ENCODE measurements around the gene FLT3.
"Not testable (repeated sequence)": the region's sequence is repeated elsewhere in the genome, so short reads cannot be mapped to it uniquely, and the experiment has no call there.

Gene FLT3

DNA sequence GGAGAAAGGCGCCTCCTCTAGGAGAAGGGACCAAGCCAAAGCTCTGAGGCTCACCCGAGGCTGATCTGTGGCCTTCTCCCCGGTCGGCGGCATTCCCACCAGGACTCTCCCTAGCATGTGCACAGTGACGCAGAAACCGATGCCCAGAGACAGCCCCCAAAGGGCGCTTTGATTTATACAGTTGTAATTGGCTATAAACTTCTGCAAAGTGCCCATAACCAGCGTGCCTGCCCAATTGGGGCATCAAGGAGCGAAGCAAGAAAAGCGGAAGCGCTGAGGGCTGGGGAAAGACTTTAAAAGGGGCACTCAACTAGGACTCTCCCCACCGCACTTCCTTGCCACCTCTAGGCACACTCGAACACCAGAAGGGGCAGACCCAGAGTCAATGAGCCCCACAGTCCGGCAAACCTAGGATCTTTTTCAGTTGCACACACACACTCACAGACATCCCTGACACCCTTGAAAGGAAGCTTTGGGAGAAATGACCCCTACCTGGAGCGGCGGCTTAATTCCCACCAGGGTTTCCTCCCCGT lies 133.1 kb downstream of the FLT3 start:
- Histone ChIP-seq H3K27me3 (replicated peaks in 2 of 5; ENCODE audit: control insufficient read depth in 4 of 5, insufficient read depth in 5 of 5, low read length in 4 of 5) (peaks cover 10 to 100% (median 68%) of the 10 kb centered on the region in 5 experiments), H3K36me3 (ENCODE audit: control insufficient read depth in 4 of 4, insufficient read depth in 4 of 4, low read length in 3 of 4) (no peaks in the 10 kb centered on the region), H3K27ac (ENCODE audit: insufficient read depth in 1 of 2, low read depth in 1 of 2, low read length in 2 of 2, poor library complexity in 1 of 2, severe bottlenecking in 2 of 2) (no peak overlapping the region), H3K4me3 (ENCODE audit: control insufficient read depth in 1 of 7, extremely low read depth in 1 of 7, insufficient read depth in 4 of 7, low read depth in 2 of 7, low read length in 6 of 7) (no peak overlapping the region), H3K4me1 (ENCODE audit: control extremely low read depth in 1 of 4, control insufficient read depth in 4 of 4, insufficient read depth in 4 of 4, low read length in 3 of 4) (peaks cover 0 to 37% (median 27%) of the 10 kb centered on the region in 4 experiments), H3K9me3 (ENCODE audit: control extremely low read depth in 1 of 5, control insufficient read depth in 4 of 5, insufficient read depth in 2 of 5, low read depth in 1 of 5, low read length in 4 of 5) (no peaks in the 10 kb centered on the region)
- ChIA-PET CTCF (interaction anchor here (0.9 to 2.2 kb wide), 6 partner anchors 8 to 1020 kb away, joined by 3 to 7 read pairs (median 5); no protein-coding TSS in a partner anchor), POLR2A (interaction anchor here (1.2 kb wide), 1 partner anchor 8 kb away, joined by 4 read pairs; no protein-coding TSS in a partner anchor)
- WGBS (ENCODE audit: insufficient coverage): 3% methylated on average over 14 of the region's 18 CpGs
- DNase-seq: peak; percentile 44 to 77 (median 76)

DNA sequence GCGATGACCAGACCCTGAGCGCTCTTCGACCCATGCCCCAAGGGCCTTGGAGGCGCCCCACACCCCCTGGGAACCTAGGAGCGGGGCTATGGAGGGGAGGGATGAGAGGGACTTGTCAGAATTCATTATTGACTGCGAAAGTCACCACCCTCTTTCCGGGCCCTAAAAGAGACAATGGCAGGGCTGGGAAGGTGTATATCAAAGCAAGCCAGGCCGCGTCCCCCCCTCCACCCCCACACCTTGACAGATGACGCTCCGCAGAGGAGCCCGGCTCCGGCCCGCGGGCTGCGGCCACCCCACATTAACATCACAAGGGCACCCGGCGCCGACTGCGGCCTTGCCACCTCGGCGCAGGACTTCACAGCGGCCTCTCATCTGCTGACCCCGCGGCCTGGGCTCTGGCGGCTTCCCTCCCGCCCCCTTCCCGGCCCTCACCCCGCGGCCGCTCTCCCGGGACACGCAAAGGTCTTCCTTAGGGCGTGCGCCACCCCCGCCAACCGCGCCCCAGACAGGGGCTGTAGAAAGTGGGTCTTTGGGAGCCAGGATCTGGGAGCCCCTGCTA lies 133.7 kb downstream of the FLT3 start:
- no peak for DNase-seq
- WGBS (ENCODE audit: insufficient coverage): 4% methylated on average over 22 of the region's 38 CpGs
- Histone ChIP-seq H3K9me3 (ENCODE audit: control extremely low read depth in 1 of 5, control insufficient read depth in 4 of 5, insufficient read depth in 2 of 5, low read depth in 1 of 5, low read length in 4 of 5) (no peaks in the 10 kb centered on the region), H3K27me3 (replicated peaks in 2 of 5; ENCODE audit: control insufficient read depth in 4 of 5, insufficient read depth in 5 of 5, low read length in 4 of 5) (peaks cover 10 to 100% (median 68%) of the 10 kb centered on the region in 5 experiments), H3K27ac (ENCODE audit: insufficient read depth in 1 of 2, low read depth in 1 of 2, low read length in 2 of 2, poor library complexity in 1 of 2, severe bottlenecking in 2 of 2) (no peak overlapping the region), H3K4me3 (ENCODE audit: control insufficient read depth in 1 of 7, extremely low read depth in 1 of 7, insufficient read depth in 4 of 7, low read depth in 2 of 7, low read length in 6 of 7) (no peak overlapping the region), H3K36me3 (ENCODE audit: control insufficient read depth in 4 of 4, insufficient read depth in 4 of 4, low read length in 3 of 4) (no peaks in the 10 kb centered on the region), H3K4me1 (ENCODE audit: control extremely low read depth in 1 of 4, control insufficient read depth in 4 of 4, insufficient read depth in 4 of 4, low read length in 3 of 4) (peaks cover 0 to 37% (median 27%) of the 10 kb centered on the region in 4 experiments)
- ChIA-PET CTCF (interaction anchor here (1.4 to 1.6 kb wide), 4 partner anchors 8 to 138 kb away, joined by 3 to 6 read pairs (median 5); no protein-coding TSS in a partner anchor), POLR2A (interaction anchor here (1.2 kb wide), 1 partner anchor 8 kb away, joined by 4 read pairs; no protein-coding TSS in a partner anchor)

DNA sequence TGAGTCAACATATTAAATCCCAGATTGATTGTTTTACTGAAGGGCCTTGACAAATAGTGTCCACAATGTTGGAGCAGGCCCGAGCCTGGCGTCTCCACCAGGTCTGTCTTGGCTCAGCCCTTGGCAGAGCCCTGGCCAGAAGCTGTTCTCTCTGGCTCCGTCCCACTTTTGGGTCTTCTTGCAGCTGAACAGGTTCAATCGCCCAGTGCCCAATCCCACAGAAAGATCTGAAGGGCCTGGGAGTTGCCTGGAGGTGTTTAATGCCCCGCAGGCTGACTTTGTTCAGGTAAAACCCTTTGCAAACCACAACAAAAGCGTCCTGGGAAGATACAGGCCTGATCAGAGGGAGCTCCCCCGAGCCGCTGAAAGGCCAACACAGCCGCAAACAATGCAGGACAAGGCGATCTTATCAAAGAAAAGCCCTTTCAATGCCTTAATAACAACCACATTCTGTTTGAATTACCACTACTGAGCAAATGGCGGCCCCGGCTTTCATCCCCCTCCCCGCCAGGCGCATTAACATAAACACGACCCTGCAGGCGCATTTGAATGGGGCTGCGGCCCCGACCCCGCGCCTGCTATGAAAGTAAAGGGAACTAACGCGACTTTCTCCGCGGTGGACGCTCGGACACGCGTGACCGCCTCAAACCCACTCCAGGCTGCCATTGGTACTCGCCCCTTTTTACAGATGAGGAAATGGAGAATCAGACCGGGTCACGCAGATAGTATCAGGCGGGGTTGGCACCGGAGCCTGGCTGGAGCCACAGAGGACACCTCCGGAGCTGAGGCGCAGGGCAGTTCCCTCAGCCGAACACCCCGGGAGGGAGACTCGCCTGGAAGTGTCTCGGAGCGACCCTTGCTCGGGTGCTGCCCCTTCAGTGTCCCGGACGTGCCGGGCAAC lies 134.4 kb downstream of the FLT3 start:
- no peak overlapping the region for H3K27ac ChIP-seq (ENCODE audit: insufficient read depth in 1 of 2, low read depth in 1 of 2, low read length in 2 of 2, poor library complexity in 1 of 2, severe bottlenecking in 2 of 2)
- H3K27me3 ChIP-seq (replicated peaks in 2 of 5; ENCODE audit: control insufficient read depth in 4 of 5, insufficient read depth in 5 of 5, low read length in 4 of 5): peaks cover 10 to 100% (median 63%) of the 10 kb centered on the region in 5 experiments
- no peak for DNase-seq
- ChIA-PET POLR2A (interaction anchor here (0.6 kb wide), 1 partner anchor 665 kb away, joined by 3 read pairs; no protein-coding TSS in a partner anchor), CTCF (interaction anchor here (0.9 to 4.1 kb wide), 6 partner anchors 10 to 137 kb away, joined by 3 to 16 read pairs (median 4); no protein-coding TSS in a partner anchor)
- H3K36me3 ChIP-seq (ENCODE audit: control insufficient read depth in 4 of 4, insufficient read depth in 4 of 4, low read length in 3 of 4): no peaks in the 10 kb centered on the region
- H3K9me3 ChIP-seq (ENCODE audit: control extremely low read depth in 1 of 5, control insufficient read depth in 4 of 5, insufficient read depth in 2 of 5, low read depth in 1 of 5, low read length in 4 of 5): no peaks in the 10 kb centered on the region
- 12% methylated on average over 41 of the region's 45 CpGs for WGBS (ENCODE audit: insufficient coverage)
- no peak overlapping the region for H3K4me3 ChIP-seq (ENCODE audit: control insufficient read depth in 1 of 7, extremely low read depth in 1 of 7, insufficient read depth in 4 of 7, low read depth in 2 of 7, low read length in 6 of 7)
- peaks cover 0 to 42% (median 30%) of the 10 kb centered on the region in 4 experiments for H3K4me1 ChIP-seq (ENCODE audit: control extremely low read depth in 1 of 4, control insufficient read depth in 4 of 4, insufficient read depth in 4 of 4, low read length in 3 of 4)

DNA sequence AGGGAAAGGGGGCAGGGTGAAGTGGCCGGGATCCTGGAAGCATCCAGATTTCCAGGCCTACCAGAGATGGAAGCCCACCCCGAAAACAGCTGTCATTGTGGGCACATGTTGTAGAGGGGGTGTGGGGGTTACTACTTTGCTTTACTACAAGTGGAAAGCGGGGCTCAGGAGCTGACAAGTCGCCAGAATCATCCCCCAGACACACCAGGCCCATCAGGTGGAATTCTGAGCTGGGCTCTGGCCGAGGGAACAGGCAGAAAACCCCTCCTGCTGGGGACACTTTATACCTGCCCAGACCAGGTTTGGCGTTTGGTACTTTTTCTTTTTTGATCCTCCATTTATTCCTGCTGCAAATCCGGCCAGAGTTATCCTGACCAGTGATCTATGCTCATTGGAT lies 135.0 kb downstream of the FLT3 start:
- ChIA-PET POLR2A (no interaction called here), CTCF (interaction anchor here (0.9 to 4.1 kb wide), 7 partner anchors 10 to 603 kb away, joined by 3 to 16 read pairs (median 3); no protein-coding TSS in a partner anchor)
- Histone ChIP-seq H3K4me3 (ENCODE audit: control insufficient read depth in 1 of 7, extremely low read depth in 1 of 7, insufficient read depth in 4 of 7, low read depth in 2 of 7, low read length in 6 of 7) (no peak overlapping the region), H3K9me3 (ENCODE audit: control extremely low read depth in 1 of 5, control insufficient read depth in 4 of 5, insufficient read depth in 2 of 5, low read depth in 1 of 5, low read length in 4 of 5) (no peaks in the 10 kb centered on the region), H3K27ac (ENCODE audit: insufficient read depth in 1 of 2, low read depth in 1 of 2, low read length in 2 of 2, poor library complexity in 1 of 2, severe bottlenecking in 2 of 2) (no peak overlapping the region), H3K36me3 (ENCODE audit: control insufficient read depth in 4 of 4, insufficient read depth in 4 of 4, low read length in 3 of 4) (no peaks in the 10 kb centered on the region), H3K4me1 (ENCODE audit: control extremely low read depth in 1 of 4, control insufficient read depth in 4 of 4, insufficient read depth in 4 of 4, low read length in 3 of 4) (peaks cover 0 to 44% (median 33%) of the 10 kb centered on the region in 4 experiments), H3K27me3 (replicated peaks in 2 of 5; ENCODE audit: control insufficient read depth in 4 of 5, insufficient read depth in 5 of 5, low read length in 4 of 5) (peaks cover 10 to 100% (median 61%) of the 10 kb centered on the region in 5 experiments)
- no peak for DNase-seq
- WGBS (ENCODE audit: insufficient coverage): 61% methylated on average over 7 of the region's 7 CpGs

DNA sequence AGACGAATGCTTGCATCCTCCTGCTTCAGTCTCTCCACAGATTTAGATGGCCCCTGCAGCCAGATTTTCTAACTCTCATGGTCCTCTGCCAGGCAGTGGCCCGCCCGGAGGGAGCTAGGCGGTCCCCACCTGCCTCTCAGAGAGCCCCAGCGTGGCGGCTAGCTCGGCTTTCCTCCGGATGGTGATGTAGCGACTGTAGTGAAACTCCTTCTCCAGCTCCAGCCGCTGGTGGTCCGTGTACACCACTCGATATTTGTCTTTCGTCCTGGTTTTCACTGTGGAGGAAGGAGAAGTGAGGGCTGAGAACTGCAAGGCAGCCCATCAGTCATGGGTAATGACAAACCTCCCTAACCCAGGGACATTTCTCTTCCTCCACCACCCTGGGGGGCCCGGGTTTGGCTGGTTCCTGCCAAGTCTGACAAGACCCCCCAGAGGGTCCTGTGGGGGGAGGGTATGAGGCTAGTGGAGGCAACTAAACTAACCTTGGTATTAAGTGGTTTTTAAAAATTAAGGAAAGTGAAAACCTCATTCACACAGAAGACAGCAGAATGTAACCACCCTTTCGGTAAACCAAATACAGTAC lies 135.5 kb downstream of the FLT3 start:
- H3K9me3 ChIP-seq (ENCODE audit: control extremely low read depth in 1 of 5, control insufficient read depth in 4 of 5, insufficient read depth in 2 of 5, low read depth in 1 of 5, low read length in 4 of 5): no peaks in the 10 kb centered on the region
- H3K4me3 ChIP-seq (ENCODE audit: control insufficient read depth in 1 of 7, extremely low read depth in 1 of 7, insufficient read depth in 4 of 7, low read depth in 2 of 7, low read length in 6 of 7): no peak overlapping the region
- H3K27me3 ChIP-seq (replicated peaks in 2 of 5; ENCODE audit: control insufficient read depth in 4 of 5, insufficient read depth in 5 of 5, low read length in 4 of 5): peaks cover 6 to 100% (median 61%) of the 10 kb centered on the region in 5 experiments
- no peaks in the 10 kb centered on the region for H3K36me3 ChIP-seq (ENCODE audit: control insufficient read depth in 4 of 4, insufficient read depth in 4 of 4, low read length in 3 of 4)
- no peak for DNase-seq
- peaks cover 0 to 49% (median 37%) of the 10 kb centered on the region in 4 experiments for H3K4me1 ChIP-seq (ENCODE audit: control extremely low read depth in 1 of 4, control insufficient read depth in 4 of 4, insufficient read depth in 4 of 4, low read length in 3 of 4)
- WGBS (ENCODE audit: insufficient coverage): 0% methylated on average over 2 of the region's 15 CpGs
- CTCF ChIA-PET: interaction anchor here (0.9 to 4.1 kb wide), 7 partner anchors 10 to 603 kb away, joined by 3 to 16 read pairs (median 5); no protein-coding TSS in a partner anchor
- no peak overlapping the region for H3K27ac ChIP-seq (ENCODE audit: insufficient read depth in 1 of 2, low read depth in 1 of 2, low read length in 2 of 2, poor library complexity in 1 of 2, severe bottlenecking in 2 of 2)
- POLR2A ChIA-PET: no interaction called here

DNA sequence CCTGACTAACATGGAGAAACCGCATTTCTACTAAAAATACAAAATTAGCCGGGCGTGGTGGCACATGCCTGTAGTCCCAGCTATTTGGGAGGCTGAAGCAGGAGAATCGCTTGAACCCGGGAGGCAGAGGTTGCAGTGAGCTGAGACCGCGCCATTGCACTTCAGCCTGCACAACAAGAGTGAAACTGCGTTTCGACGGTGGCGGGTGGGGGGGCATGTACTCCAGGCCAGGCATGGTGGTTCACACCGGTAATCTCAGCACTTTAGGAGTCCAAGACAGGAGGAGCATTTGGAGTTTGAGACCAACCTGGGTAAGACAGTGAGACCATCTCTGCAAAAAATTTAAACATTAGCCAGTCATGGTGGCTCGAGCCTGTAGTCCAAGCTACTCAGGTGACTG lies 136.2 kb downstream of the FLT3 start:
- H3K9me3 ChIP-seq (ENCODE audit: control extremely low read depth in 1 of 5, control insufficient read depth in 4 of 5, insufficient read depth in 2 of 5, low read depth in 1 of 5, low read length in 4 of 5); POLR2A ChIA-PET; H3K27ac ChIP-seq (ENCODE audit: insufficient read depth in 1 of 2, low read depth in 1 of 2, low read length in 2 of 2, poor library complexity in 1 of 2, severe bottlenecking in 2 of 2); H3K36me3 ChIP-seq (ENCODE audit: control insufficient read depth in 4 of 4, insufficient read depth in 4 of 4, low read length in 3 of 4); DNase-seq; H3K4me3 ChIP-seq (ENCODE audit: control insufficient read depth in 1 of 7, extremely low read depth in 1 of 7, insufficient read depth in 4 of 7, low read depth in 2 of 7, low read length in 6 of 7): not testable (repeated sequence)
- Histone ChIP-seq H3K27me3 (replicated peaks in 2 of 5; ENCODE audit: control insufficient read depth in 4 of 5, insufficient read depth in 5 of 5, low read length in 4 of 5) (peaks cover 3 to 100% (median 55%) of the 10 kb centered on the region in 5 experiments), H3K4me1 (ENCODE audit: control extremely low read depth in 1 of 4, control insufficient read depth in 4 of 4, insufficient read depth in 4 of 4, low read length in 3 of 4) (peaks cover 0 to 47% (median 37%) of the 10 kb centered on the region in 4 experiments)
- WGBS (ENCODE audit: insufficient coverage): 52% methylated on average over 11 of the region's 13 CpGs
- CTCF ChIA-PET: interaction anchor here (1.1 to 4.1 kb wide), 6 partner anchors 9 to 602 kb away, joined by 3 to 16 read pairs (median 6); no protein-coding TSS in a partner anchor
